SK-N-MC (cell line): ENCODE data around the gene GLT6D1.

Experiments used
- EZH2 ChIP-seq: fragments of 200-600 bp; sonication (generic); IDR thresholded peaks from one replicate; pipeline ENCODE4 v1.6.1; 2017; ENCODE audit warnings: antibody characterized with exemption
- POLR2AphosphoS5 ChIP-seq: IDR thresholded peaks from 2 replicates; pipeline ENCODE4 v1.6.1; 2012; ENCODE audit warnings: mild to moderate bottlenecking, low read depth, low read length, borderline replicate concordance

DNA sequence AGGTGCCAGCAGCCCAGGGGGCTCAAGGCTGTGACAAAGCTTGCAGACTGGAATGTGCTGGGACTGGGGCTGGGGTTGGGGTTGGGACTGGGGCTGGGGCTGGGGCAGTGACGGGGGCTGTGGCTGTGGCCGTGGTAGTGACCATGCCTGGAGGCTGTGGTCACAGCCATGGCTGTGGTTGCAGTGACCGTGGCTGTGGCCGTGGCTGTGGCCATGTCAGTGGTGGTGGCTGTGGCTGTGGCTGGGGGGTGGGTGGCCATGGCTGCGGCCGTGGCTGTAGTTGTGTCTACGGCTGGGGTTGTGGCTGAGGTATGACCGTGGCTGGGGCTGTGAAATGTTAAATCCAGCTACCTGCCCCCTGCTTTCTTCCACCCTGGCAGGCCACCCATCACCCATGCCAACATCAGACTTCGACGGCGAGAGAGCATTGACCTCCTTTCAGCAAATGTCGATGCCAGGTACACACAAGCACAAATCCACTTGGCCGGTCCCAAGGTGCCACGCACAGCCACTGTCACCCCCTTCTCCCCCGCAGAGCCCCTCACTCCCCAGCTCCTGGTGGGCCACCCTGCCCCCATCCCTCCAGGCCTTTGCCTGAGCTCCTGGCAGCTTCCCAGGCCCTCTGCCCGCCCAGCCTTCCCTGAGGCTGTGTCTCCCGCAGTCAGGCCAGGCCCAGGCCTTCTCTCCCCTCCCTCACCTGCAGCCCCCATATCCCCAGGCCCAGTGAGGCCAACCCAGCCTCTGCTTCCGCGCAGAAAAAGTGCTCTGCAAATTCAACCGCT, 39.1 kb upstream of the GLT6D1 start:
- TF ChIP-seq POLR2AphosphoS5 (no peak), EZH2 (no peak)
